Effector CD4-positive, alpha-beta T cell (primary cell): ENCODE data around the gene CAGE1.

Experiments
- DNase-seq: peaks from one replicate; pipeline ENCODE4 v3.0.0-alpha.2; 2020

Gene CAGE1

DNA sequence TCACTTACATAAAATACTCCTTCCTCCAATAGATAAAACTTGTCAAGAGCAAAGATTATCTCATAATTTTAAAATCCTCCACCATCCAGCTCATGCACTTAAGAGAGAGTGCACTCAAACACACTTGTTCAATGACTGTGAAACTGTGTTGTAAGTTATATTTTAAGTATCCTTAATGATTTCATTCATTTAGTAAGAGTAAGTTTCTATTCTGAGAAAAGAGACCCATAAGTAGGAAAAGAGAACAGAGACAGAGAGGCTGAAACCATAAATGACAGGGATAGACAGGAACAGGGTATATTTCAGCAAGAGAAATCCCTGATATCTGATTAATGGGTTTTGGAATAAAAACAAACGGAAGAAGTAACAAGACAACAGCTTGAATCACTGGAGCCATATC is 84.7 kb downstream of the CAGE1 start:
- no peak for DNase-seq

DNA sequence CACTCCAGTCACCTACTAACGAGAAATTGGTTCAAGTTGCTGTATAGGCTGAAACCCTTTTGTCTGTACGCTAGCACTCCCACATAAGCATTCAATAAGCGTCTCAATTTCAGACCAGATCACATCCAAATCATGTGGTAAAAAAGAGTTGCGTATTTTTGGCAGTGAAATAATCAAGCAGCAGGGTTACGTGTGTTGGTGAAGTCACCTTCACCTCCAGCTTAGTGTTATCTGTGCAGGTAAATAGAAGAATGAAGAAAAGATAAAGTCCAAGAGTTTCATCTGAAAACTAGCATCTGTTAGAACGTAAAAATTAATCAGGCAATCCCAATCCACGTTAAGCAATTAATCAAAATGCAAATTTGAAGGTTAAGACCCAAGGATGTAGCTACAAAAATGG is 87.8 kb downstream of the CAGE1 start:
- no peak for DNase-seq

DNA sequence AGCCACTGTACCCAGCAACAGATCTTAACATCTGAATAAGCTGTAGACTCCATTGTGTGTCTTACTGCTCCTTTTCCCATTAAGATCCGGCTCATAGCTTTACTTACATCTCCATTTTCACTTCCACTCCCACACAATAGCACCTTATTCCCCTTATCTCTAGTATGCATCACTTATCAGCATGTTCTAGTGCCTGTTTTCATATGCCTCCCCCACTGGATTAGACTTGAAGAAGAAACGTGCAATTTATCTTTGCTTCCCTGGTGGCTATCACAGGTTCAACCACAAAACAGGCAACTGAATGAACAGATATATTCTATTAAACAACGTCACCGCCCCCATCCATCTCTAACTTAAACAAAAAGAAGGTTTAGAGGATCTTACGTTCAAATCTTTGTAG is 88.6 kb downstream of the CAGE1 start:
- DNase-seq = no peak

DNA sequence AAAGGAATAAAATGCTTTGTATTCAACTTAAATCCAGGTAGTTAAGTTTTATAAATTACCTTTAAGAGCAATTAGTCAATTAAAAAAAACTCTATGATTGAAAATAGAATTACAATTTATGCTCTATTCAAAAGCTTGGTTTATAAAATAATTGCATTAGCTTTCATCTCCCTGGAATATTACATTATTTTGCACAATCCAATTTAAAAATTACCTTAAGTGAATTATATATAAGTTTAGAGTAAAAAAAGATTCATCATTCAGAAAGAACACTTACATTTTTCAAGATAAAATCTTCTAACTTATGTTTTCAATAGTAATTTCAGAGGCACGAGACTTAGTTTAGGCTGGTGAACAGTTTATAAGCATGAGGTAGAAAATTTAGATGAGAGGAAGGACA is 91.4 kb downstream of the CAGE1 start:
- DNase-seq = no peak

DNA sequence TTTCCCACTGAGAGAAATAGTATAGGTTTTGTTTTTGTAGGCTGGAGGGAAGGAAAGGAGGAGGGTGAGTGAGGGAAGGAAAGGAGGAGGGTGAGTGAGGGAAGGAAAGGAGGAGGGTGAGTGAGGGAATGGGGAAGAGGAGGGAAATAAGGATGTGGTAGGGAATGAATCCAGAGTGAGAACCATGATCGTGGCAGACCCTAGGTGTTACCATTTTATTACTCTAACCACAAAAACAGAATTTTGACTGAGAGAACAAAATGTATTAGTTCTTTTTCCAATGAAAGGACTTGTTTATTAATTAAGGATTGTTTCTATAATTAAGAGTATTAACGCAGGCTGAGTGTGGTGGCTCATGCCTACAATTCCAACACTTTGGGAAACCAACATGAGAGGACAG is 92.9 kb downstream of the CAGE1 start:
- no peak for DNase-seq

DNA sequence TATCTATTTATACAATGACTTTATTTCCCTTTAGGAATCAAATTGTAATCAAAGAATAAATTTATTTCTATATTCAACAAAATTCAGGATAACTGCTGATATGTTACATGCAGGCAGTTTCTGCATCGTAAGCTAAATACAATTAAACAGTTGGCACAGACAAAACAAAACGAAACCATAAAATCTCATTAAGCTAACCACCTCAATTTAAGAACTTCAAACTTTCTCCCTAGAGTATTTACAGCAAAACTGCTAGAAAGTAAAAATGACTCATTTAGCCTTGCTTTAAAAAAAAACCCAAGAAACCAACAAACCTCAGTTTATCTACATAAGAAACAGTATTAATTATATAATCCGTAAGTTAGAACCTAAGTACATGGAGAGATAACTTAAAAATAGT is 93.6 kb downstream of the CAGE1 start:
- no peak for DNase-seq

DNA sequence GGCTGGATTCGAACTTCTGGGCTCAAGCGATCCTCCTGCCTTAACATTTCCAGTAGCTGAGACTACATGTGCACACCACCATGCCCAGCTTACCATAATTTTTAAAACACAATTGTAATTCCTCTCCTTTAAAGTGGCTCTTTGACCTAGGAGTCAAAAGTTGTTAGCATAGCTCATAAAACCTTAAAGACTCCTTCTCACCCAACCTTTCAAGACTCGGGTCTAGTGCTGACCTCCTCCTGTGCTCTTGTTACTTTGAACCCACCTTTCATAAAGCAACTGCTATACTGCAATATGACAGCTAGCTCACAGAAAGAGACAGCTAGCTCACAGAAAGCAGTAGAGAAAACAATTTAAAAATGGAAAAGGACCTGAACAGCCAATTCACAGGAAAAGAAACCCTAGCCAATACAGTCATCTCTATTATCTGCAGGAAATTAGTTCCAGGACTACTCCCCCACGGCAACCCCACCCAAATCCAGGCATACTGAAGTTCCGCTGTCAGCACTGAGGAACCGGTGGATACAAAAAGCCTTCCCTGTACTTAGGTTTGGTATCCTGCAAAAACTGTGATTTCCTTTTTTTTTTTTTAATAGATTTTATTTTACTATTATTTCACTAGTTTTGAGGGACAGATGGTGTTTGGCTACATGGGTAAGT is 96.8 kb downstream of the CAGE1 start:
- DNase-seq = no peak

DNA sequence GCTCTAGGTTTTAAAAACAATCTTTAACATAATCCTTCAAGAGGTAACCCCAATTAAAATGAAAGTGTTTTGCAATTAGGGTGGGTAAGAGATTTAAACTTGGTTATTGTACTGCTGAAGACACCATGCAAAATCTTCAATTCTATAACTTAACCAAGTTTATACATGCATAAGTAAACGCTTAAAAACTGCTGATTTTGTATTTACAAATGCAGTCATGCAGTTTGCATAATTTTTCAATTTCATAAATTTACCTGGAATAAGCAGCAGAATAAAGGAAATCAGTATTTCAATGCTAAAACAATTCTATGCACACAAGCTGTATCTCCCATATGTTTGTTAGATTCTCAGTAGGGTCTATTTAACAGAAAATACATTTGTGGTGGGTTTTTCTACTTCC is 99.5 kb downstream of the CAGE1 start:
- no peak for DNase-seq

DNA sequence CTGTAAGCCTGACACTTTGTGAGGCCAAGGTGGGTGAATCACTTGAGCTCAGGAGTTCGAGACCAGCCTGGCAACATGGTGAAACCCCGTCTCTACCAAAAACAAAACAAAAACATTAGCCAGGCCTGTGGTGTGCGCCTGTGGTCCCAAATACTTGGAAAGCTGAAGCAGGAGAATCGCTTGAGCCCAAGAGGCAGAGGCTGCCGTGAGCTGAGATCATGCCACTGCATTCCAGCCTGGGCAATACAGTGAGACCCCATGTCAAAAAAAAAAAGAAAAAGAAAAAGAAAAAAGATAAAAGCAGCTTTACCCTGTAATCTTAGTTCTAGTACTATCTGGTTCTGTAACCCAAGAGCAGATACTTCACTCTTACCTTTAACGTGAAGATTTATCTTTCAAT is 104.1 kb downstream of the CAGE1 start:
- no peak for DNase-seq

DNA sequence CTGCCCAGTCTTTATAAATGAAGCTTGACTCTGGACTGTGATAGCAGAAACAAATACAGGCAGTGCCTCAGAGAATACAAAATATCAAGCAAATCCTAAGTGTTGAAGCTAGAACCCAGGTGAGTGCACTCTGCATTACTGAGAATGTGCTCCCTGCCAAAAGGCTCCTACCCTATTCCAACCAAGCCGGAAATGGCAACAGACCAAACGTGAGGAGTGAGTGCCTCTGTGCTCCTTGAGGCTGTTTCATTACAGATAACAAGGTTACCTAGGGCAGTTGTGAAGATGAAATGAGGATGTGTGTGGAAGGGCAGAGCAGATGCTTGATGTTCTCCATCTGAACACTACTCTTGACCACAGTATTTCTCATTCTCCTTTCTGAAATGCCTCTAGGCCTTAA is 105.9 kb downstream of the CAGE1 start:
- no peak for DNase-seq

DNA sequence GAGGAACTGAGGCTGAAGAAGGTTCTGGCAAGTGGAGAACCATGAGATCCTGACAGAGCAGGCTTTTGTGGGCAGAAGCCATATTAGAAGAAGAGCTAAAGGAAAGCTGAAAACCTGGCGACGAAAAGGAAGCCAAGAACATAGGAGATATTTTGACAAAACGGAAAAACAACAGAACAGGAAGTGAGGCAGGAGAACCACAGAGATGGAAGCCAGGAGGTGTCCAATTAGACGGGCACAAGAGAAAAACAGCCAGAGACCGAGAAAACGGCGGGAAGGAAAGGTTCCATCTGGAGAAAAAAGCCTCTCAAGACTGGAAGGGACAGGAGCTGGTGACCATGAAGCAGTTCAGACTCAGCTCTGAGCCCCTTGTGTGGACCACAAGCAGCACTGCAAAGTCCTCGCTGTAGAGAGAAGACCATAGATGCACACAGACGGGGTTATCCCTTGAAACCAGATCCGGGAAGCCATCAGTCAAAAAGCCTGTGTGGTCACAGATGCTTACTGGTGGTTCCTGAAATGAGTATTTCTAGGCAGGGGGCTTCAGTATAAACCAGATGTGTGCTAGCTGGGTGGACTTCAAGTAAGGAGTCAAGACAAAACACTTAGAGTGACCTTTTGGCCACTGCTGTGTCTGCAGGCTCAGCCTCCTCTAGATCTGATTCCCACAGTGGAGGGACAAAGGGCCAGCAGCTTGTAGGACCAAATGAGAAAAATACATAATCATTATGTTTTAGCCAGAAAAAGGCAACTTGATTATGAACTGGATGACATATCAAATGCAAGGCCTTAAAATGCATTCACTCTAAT is 107.2 kb downstream of the CAGE1 start:
- no peak for DNase-seq
